Gastroesophageal sphincter (tissue), 3 donors: ENCODE results near the gene CASQ2.

Source experiments
- POLR2A ChIP-seq, 2 donors: fragments of 450-650 bp; IDR thresholded peaks; one replicate each; pipeline ENCODE4 v1.6.1; 2017; ENCODE audit warnings: antibody characterized with exemption in 2 of 2, mild to moderate bottlenecking in 2 of 2, moderate library complexity in 1 of 2
- TF ChIP-seq, protein P1 (sequence below), 4 experiments: fragments of 200-600 bp in 2 of 4; fragments of 450-650 bp in 2 of 4; sonication (generic) in 1 of 4; IDR thresholded peaks; one replicate each; pipeline ENCODE4 v1.5.1; 2017 to 2019; ENCODE audit warnings: antibody characterized with exemption in 4 of 4, mild to moderate bottlenecking in 2 of 4, moderate library complexity in 2 of 4

DNA sequence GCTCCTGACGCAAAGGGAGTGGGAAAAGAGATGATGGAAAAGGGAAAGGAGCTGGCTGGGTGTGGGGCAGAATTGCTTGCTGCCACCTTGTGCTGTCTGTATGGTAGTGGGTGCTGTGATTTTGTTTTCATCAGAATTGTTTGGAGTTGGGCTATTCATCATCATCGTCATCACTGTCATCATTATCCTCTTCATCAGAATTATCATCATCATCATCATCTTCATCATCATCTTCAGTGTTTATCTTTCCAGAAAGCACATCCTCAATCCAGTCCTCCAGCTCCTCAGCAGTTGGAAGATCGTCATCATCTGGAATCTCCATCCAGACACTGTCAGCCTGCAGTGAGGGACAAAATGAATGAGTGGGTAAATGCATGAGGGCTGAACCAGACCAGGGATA lies 67.4 kb downstream of the CASQ2 start:
- TF ChIP-seq, protein P1, sequence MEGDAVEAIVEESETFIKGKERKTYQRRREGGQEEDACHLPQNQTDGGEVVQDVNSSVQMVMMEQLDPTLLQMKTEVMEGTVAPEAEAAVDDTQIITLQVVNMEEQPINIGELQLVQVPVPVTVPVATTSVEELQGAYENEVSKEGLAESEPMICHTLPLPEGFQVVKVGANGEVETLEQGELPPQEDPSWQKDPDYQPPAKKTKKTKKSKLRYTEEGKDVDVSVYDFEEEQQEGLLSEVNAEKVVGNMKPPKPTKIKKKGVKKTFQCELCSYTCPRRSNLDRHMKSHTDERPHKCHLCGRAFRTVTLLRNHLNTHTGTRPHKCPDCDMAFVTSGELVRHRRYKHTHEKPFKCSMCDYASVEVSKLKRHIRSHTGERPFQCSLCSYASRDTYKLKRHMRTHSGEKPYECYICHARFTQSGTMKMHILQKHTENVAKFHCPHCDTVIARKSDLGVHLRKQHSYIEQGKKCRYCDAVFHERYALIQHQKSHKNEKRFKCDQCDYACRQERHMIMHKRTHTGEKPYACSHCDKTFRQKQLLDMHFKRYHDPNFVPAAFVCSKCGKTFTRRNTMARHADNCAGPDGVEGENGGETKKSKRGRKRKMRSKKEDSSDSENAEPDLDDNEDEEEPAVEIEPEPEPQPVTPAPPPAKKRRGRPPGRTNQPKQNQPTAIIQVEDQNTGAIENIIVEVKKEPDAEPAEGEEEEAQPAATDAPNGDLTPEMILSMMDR (IDR thresholded peaks at IDR 0.05) = no peak
- no peak for TF ChIP-seq POLR2A (IDR thresholded peaks at IDR 0.05)
